Measurements from ENCODE around the gene CCDC148. TPM values are rescaled to one million over a fixed set of nuclear protein-coding genes. Genes with fewer than 3 reads are reported as not detected.

The CCDC148 gene
- total RNA-seq, 1 donor from 2014 or later, result 1.2 TPM

DNA sequence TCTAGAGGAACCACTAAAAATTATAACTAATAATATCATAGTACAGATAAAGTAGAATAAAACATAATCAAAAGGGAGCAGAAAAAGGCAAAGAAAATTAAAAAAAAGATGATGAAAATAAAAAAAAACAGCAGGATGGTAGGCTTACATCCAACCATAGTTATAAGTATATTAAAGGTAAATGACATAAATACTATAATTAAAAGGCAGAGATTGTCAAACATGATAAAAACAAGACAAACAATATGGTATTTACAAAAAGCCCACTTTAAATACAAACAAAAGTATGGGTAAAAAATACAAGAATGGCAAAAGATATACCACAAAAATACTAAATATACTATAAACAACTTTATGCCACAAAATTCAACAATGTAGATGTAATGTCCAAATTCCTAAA is 24.4 kb downstream of the CCDC148 start:
- H3K9me3 ChIP-seq, result peaks cover 9% of the 10 kb centered on the region
- H3K27ac ChIP-seq, result no peak overlapping the region
- H3K4me3 ChIP-seq, result no peak overlapping the region
- H3K36me3 ChIP-seq, result no peaks in the 10 kb centered on the region
- intact Hi-C loops (cut with DNase I), result no loop called here
- TF ChIP-seq, protein P1, sequence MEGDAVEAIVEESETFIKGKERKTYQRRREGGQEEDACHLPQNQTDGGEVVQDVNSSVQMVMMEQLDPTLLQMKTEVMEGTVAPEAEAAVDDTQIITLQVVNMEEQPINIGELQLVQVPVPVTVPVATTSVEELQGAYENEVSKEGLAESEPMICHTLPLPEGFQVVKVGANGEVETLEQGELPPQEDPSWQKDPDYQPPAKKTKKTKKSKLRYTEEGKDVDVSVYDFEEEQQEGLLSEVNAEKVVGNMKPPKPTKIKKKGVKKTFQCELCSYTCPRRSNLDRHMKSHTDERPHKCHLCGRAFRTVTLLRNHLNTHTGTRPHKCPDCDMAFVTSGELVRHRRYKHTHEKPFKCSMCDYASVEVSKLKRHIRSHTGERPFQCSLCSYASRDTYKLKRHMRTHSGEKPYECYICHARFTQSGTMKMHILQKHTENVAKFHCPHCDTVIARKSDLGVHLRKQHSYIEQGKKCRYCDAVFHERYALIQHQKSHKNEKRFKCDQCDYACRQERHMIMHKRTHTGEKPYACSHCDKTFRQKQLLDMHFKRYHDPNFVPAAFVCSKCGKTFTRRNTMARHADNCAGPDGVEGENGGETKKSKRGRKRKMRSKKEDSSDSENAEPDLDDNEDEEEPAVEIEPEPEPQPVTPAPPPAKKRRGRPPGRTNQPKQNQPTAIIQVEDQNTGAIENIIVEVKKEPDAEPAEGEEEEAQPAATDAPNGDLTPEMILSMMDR (IDR thresholded peaks at IDR 0.05), result no peak
- no peaks in the 10 kb centered on the region for H3K27me3 ChIP-seq
- H3K4me1 ChIP-seq, result no peaks in the 10 kb centered on the region
- DNase-seq (no peak), ATAC-seq (no peak)

DNA sequence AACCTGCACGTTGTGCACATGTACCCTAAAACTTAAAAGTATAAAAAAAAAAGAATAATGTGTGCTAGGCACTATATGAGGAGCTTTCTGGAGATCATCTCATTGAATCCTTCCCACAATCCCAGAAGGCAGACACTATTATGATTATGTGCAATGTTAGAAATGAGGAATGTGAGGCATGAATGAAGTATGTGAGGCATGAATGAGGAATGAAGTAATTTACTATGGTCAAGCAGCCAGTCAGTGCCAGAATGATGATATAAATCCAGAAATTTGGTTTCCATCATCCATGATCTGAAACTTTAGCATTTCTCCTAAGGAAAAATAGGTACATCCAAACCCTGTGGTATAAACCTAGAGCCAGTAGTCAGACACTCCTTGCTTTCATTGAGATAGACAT is 42.0 kb downstream of the CCDC148 start:
- H3K36me3 ChIP-seq, result no peaks in the 10 kb centered on the region
- H3K4me3 ChIP-seq, result no peak overlapping the region
- no peak for ATAC-seq
- H3K27me3 ChIP-seq, result no peaks in the 10 kb centered on the region
- peaks cover 7% of the 10 kb centered on the region for H3K9me3 ChIP-seq
- TF ChIP-seq, protein P1 (IDR thresholded peaks at IDR 0.05), result no peak
- no peak overlapping the region for H3K27ac ChIP-seq
- no peaks in the 10 kb centered on the region for H3K4me1 ChIP-seq
- intact Hi-C loops (cut with DNase I), result no loop called here
- DNase-seq, result no peak

DNA sequence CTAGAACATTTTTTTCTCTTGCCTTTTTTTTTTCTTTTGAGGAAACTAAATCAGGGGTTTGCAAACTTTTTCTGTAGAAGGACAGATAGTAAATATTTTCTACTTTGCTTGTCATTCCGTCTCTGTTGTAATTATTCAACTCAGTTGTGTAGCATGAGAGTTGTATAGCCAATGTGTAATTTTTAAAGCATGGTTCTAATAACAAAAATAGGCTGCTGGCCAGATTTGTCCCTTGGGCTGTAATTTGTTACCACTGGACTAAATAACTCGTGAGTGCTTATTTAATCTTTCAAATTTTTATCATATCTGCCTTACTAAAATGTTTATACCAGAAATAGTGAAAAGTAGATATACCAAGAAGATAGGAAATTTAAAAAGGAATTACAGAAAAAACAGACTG is 43.0 kb downstream of the CCDC148 start:
- peaks cover 7% of the 10 kb centered on the region for H3K9me3 ChIP-seq
- H3K27me3 ChIP-seq, result no peaks in the 10 kb centered on the region
- H3K4me3 ChIP-seq, result no peak overlapping the region
- no peaks in the 10 kb centered on the region for H3K4me1 ChIP-seq
- H3K27ac ChIP-seq, result no peak overlapping the region
- no peaks in the 10 kb centered on the region for H3K36me3 ChIP-seq
- DNase-seq (no peak), ATAC-seq (no peak)
- TF ChIP-seq, protein P1 (IDR thresholded peaks at IDR 0.05), result no peak
- intact Hi-C loops (cut with DNase I), result no loop called here

DNA sequence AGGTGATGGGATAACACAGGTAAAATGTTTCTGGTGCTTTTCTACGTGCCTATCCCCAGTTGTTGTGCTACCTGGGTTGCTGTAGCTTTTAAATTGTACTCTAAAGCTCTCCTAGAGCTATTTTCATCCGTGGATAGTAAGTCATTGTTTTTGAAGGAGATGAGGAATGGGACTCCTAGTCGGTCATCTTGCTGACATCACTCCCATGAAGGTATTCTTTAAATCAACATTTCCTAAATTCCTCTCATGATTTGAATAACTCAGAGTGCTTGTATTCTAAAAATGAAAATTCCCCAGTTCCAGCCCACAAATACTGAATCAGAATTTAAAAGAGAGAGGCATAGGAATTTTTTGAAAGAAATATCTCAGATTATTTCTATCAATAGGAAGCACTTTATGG is 44.3 kb downstream of the CCDC148 start:
- ATAC-seq, result no peak
- no peak overlapping the region for H3K4me3 ChIP-seq
- H3K9me3 ChIP-seq, result peaks cover 7% of the 10 kb centered on the region
- no peaks in the 10 kb centered on the region for H3K27me3 ChIP-seq
- intact Hi-C loops (cut with DNase I), result no loop called here
- H3K36me3 ChIP-seq, result no peaks in the 10 kb centered on the region
- H3K4me1 ChIP-seq, result no peaks in the 10 kb centered on the region
- no peak overlapping the region for H3K27ac ChIP-seq
- DNase-seq, result no peak
- TF ChIP-seq, protein P1 (IDR thresholded peaks at IDR 0.05), result no peak

DNA sequence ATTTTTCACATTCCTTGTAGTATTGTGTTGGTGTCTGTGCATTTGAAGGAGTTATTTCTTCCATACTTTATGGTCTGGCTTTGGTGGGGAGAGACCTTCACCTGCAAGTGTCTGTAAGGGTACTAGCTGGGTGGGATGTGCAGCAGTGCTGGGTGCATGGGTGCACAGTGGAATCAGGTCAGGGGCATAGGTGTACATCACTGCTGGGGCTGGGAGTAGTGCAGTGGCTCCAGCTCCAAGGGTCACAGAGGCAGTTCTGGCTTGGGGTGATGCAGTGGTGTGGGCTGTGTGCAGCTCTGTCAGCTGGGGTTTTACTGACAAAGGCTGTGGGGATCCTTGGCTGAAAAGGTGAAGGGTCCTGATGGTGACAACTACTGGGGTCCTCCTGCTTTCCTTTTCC is 44.8 kb downstream of the CCDC148 start:
- Histone ChIP-seq H3K27ac (no peak overlapping the region), H3K36me3 (no peaks in the 10 kb centered on the region), H3K4me3 (no peak overlapping the region), H3K27me3 (no peaks in the 10 kb centered on the region), H3K9me3 (peaks cover 7% of the 10 kb centered on the region), H3K4me1 (no peaks in the 10 kb centered on the region)
- ATAC-seq, result no peak
- intact Hi-C loops (cut with DNase I), result no loop called here
- TF ChIP-seq, protein P1 (IDR thresholded peaks at IDR 0.05), result no peak
- no peak for DNase-seq

DNA sequence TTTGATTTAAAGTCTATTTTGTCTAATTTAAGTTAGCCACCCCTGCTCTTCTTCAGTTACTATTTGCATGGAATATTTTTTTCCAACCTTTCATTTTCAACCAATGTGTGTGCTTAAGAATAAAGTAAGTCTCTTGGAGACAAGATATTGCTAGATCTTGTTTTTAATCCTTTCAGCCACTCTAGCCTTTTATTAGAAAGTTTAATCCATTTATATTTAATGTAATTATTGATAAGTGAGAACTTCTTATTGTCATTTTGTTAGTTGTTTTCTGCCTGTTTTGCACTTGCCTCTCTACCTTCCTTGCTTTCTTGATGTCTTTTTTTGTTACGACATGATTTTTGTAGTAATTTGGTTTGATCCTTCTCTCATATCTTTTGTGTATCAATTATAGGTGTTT is 46.4 kb downstream of the CCDC148 start:
- Histone ChIP-seq H3K36me3 (no peaks in the 10 kb centered on the region), H3K27ac (no peak overlapping the region), H3K4me1 (no peaks in the 10 kb centered on the region), H3K4me3 (no peak overlapping the region), H3K27me3 (no peaks in the 10 kb centered on the region), H3K9me3 (peaks cover 7% of the 10 kb centered on the region)
- TF ChIP-seq, protein P1 (IDR thresholded peaks at IDR 0.05), result no peak
- DNase-seq, result no peak
- ATAC-seq, result no peak
- intact Hi-C loops (cut with DNase I), result no loop called here
